K562 (cell line): ENCODE results near the gene ZSCAN21.

ENCODE experiments used
- CEBPG ChIP-seq, 3 experiments: fragments of 200-800 bp in 1 of 3; sonication (Bioruptor generic) in 1 of 3; sonication (generic) in 1 of 3; formaldehyde crosslinking in 1 of 3; IDR thresholded peaks in 2 of 3; conservative IDR thresholded peaks in 1 of 3; 2 replicates each; pipeline versions ENCODE4 v1.6.1 to v1.8.0; 2016 to 2022; ENCODE audit warnings: missing compliant biosample characterization in 2 of 3, missing genetic modification characterization in 2 of 3, mild to moderate bottlenecking in 1 of 3, missing genetic modification reagents in 1 of 3
- JUN ChIP-seq, 2 experiments: sonication (generic) in 1 of 2; formaldehyde crosslinking in 1 of 2; IDR thresholded peaks; 2 replicates each; pipeline versions ENCODE4 v1.6.1 to v1.8.0; 2012 to 2022; ENCODE audit warnings: borderline replicate concordance in 2 of 2, mild to moderate bottlenecking in 2 of 2, improper control_type of control experiment in 1 of 2, low read depth in 1 of 2, low read length in 1 of 2, missing genetic modification reagents in 1 of 2
- SOX6 ChIP-seq: fragments of 450-650 bp; IDR thresholded peaks from 2 replicates; pipeline ENCODE4 v1.6.1; 2014; ENCODE audit warnings: mild to moderate bottlenecking
- ZBTB43 ChIP-seq: sonication (generic); formaldehyde crosslinking; IDR thresholded peaks from 2 replicates; pipeline ENCODE4 v1.8.0; 2023; ENCODE audit warnings: mild to moderate bottlenecking, missing genetic modification reagents
- ZNF512 ChIP-seq: IDR thresholded peaks from 2 replicates; pipeline ENCODE4 v1.6.1; 2016; ENCODE audit warnings: missing genetic modification characterization, missing compliant biosample characterization

DNA sequence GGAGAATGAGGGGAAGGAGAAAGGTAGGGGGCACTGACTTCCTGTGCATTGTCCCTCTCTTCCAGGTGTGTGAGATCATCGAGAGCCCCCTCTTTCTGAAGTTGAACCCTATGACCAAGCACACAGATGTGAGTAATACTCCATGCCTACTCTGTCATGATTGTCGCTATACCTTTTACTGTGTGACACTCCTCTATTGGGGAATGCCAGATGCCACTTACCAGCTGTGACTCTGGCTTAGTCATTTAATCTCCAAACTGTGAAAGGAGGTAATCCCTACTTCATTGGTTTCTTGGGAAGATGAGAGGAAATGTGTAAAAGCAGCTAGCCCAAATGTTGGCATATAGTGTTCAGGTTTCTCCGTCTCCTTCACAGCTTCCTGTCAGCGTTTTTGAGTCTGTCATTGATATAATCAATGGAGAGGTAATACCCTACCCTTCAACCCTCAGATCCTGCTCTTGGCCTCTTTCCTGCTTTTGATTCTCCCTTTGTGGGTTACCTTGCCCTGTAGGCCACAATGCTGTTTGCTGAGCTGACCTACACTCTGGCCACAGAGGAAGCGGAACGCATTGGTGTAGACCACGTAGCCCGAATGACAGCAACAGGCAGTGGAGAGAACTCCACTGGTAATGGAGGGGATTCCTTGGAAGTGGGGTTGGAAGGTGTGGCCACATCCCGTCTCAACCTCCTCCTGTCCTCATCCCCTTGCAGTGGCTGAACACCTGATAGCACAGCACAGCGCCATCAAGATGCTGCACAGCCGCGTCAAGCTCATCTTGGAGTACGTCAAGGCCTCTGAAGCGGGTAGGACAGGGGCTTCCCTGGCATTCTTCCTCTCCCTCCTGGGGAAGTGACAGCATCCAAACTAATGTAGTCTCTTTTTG lies 41.2 kb downstream of the ZSCAN21 start:
- TF ChIP-seq ZNF512 (no peak), SOX6 (no peak), ZBTB43 (CRISPR knock-in tag) (no peak), CEBPG (CRISPR knock-in tag; IDR thresholded peaks at IDR 0.05) (no peak), CEBPG (tag; conservative IDR thresholded peaks at IDR 0.05 in 1 of 2, IDR thresholded peaks at IDR 0.05 in 1 of 2) (no peak), JUN (IDR thresholded peaks at IDR 0.05; ENCODE audit: borderline replicate concordance, low read depth, low read length) (no peak), JUN (CRISPR knock-in tag; IDR thresholded peaks at IDR 0.05; ENCODE audit: borderline replicate concordance) (no peak)
